ENCODE data around the gene TSC1.

TSC1 gene

DNA sequence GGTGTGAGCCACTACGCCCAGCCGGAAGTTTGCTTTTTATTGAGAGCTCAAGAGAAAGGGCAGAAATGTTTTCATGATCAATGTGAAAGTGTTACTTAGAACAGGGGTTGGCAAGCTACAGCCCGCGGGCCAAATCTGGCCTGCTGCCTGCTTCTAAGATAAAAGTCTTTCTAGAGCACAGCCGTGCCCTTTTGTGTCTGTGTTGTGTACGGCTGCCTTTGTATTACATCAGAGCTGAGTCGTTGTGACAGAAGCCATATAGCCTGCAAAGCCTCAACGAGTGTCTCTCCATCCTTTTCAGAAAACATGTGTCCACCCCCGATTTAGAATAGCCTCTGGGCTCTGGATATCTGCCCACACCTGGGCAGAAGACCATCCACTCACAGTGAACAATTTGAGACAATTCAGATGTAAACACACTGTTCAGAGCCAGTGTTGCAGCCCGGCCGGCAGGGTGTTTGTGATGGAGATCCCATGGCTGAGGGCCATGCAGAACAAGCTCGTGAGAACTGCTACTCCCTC is 95.2 kb downstream of the TSC1 start:
- no peak for TF ChIP-seq EZH2phosphoT487 (IDR thresholded peaks at IDR 0.05; ENCODE audit: borderline replicate concordance)
- TF ChIP-seq, protein P1, sequence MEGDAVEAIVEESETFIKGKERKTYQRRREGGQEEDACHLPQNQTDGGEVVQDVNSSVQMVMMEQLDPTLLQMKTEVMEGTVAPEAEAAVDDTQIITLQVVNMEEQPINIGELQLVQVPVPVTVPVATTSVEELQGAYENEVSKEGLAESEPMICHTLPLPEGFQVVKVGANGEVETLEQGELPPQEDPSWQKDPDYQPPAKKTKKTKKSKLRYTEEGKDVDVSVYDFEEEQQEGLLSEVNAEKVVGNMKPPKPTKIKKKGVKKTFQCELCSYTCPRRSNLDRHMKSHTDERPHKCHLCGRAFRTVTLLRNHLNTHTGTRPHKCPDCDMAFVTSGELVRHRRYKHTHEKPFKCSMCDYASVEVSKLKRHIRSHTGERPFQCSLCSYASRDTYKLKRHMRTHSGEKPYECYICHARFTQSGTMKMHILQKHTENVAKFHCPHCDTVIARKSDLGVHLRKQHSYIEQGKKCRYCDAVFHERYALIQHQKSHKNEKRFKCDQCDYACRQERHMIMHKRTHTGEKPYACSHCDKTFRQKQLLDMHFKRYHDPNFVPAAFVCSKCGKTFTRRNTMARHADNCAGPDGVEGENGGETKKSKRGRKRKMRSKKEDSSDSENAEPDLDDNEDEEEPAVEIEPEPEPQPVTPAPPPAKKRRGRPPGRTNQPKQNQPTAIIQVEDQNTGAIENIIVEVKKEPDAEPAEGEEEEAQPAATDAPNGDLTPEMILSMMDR (conservative IDR thresholded peaks at IDR 0.05; ENCODE audit: low read length): no peak
- no peaks in the 10 kb centered on the region for H3F3A ChIP-seq (ENCODE audit: low read depth)
- no peaks in the 10 kb centered on the region for H3K79me2 ChIP-seq (ENCODE audit: insufficient read depth, low read length)
- no peaks in the 10 kb centered on the region for H3K36me3 ChIP-seq (ENCODE audit: insufficient read depth, low read length)
- H4K20me1 ChIP-seq (ENCODE audit: insufficient read depth, low read length, poor library complexity, severe bottlenecking): no peaks in the 10 kb centered on the region
- no peaks in the 10 kb centered on the region for H3K9me3 ChIP-seq (ENCODE audit: insufficient read depth, low read depth, low read length)
- peaks cover 32% of the 10 kb centered on the region for H3K4me1 ChIP-seq (ENCODE audit: insufficient read depth, low read length, poor library complexity, severe bottlenecking)
- no peaks in the 10 kb centered on the region for H3K9me2 ChIP-seq (replicated peaks; ENCODE audit: low read depth, low read length)
- H3K27me3 ChIP-seq (ENCODE audit: insufficient read depth, low read length, poor library complexity, severe bottlenecking): no peaks in the 10 kb centered on the region
- H2AFZ ChIP-seq (ENCODE audit: low read length): no peak overlapping the region; the same call in 1 of the 2 replicates
- H3K9ac ChIP-seq (ENCODE audit: low read depth, low read length, poor library complexity, severe bottlenecking): no peak overlapping the region
- H3K4me3 ChIP-seq (ENCODE audit: low read length, poor library complexity, severe bottlenecking): no peak overlapping the region
- H3K4me2 ChIP-seq (ENCODE audit: low read depth, low read length, poor library complexity, severe bottlenecking): no peak overlapping the region

DNA sequence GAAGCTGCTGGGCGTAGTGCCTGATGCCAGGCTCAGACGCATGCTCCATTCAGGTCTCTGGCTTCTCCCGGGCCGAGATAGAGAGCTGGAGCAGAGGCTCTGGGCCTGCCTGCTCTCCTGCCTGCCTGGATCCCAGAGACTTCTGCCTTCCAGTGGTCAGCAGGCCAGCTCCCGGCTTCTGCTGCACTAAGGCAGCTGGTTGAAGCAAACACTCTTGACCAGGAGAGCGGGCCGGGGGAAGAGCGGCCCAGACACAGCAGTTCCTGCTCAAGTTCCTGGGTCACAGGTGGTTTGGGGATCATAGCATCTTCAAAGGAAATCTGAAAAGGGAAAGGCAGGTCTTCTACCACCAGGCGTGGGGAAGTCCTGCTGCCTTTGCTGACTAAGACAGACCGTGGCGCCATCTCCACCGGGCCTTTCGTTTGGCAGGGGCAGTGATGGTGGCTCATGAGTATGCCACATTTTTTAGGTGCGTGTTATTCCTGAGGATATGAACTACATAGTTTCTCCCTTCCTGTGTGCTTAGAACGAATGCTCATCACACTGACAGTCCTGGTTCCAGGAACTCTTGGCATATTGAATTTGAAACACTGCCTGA is 97.4 kb downstream of the TSC1 start:
- H2AFZ ChIP-seq (ENCODE audit: low read length): no peak overlapping the region
- H3F3A ChIP-seq (ENCODE audit: low read depth): no peaks in the 10 kb centered on the region
- no peaks in the 10 kb centered on the region for H3K36me3 ChIP-seq (ENCODE audit: insufficient read depth, low read length)
- no peaks in the 10 kb centered on the region for H3K27me3 ChIP-seq (ENCODE audit: insufficient read depth, low read length, poor library complexity, severe bottlenecking)
- no peak overlapping the region for H3K4me3 ChIP-seq (ENCODE audit: low read length, poor library complexity, severe bottlenecking)
- H3K4me2 ChIP-seq (ENCODE audit: low read depth, low read length, poor library complexity, severe bottlenecking): no peak overlapping the region
- no peaks in the 10 kb centered on the region for H4K20me1 ChIP-seq (ENCODE audit: insufficient read depth, low read length, poor library complexity, severe bottlenecking)
- H3K9ac ChIP-seq (ENCODE audit: low read depth, low read length, poor library complexity, severe bottlenecking): no peak overlapping the region
- no peaks in the 10 kb centered on the region for H3K79me2 ChIP-seq (ENCODE audit: insufficient read depth, low read length)
- peaks cover 32% of the 10 kb centered on the region for H3K4me1 ChIP-seq (ENCODE audit: insufficient read depth, low read length, poor library complexity, severe bottlenecking)
- no peaks in the 10 kb centered on the region for H3K9me3 ChIP-seq (ENCODE audit: insufficient read depth, low read depth, low read length)
- H3K9me2 ChIP-seq (replicated peaks; ENCODE audit: low read depth, low read length): no peaks in the 10 kb centered on the region
- TF ChIP-seq, protein P1 (conservative IDR thresholded peaks at IDR 0.05; ENCODE audit: low read length): no peak
- no peak for TF ChIP-seq EZH2phosphoT487 (IDR thresholded peaks at IDR 0.05; ENCODE audit: borderline replicate concordance)

DNA sequence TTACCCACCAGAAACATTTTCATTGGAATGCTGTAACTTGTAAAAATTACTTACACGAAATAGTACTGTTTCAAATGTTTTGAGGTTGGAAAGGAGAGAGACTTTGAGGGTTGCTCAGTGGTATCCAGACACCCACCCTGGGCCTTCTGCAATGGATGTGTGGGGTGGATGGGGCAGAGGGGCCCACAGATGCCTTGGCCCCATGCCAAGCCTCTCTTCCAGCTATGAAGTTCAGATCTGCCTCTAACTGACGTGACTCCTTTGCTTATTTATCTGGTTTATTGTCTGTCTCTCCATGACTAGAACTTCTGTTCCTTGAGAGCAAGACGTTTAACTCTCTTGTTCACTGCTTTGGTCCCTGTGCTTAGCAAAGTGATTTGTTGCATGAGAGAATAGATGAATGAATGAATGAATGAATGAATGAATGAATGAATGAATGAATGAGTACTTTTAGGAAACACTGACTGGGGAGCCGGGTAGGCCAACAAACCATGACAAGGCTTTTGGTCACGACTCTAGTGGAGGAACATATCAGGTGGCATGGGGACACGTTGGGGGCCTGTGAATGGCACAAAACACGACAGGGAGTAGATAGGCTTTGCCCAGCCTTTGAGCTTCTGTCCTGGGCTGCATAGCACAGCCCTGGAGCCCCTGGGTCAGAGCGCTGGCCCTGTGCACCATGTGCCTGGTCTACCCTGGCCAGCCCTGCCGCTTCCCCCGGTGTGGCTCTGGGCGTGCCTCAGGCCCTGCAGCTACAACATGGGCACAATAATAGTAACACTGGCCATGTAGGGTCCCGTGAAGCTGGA is 98.1 kb downstream of the TSC1 start:
- no peak overlapping the region for H3K4me3 ChIP-seq (ENCODE audit: low read length, poor library complexity, severe bottlenecking)
- H3K9me2 ChIP-seq (replicated peaks; ENCODE audit: low read depth, low read length): no peaks in the 10 kb centered on the region
- H3K9ac ChIP-seq (ENCODE audit: low read depth, low read length, poor library complexity, severe bottlenecking): no peak overlapping the region
- peaks cover 25% of the 10 kb centered on the region for H3K4me1 ChIP-seq (ENCODE audit: insufficient read depth, low read length, poor library complexity, severe bottlenecking)
- TF ChIP-seq, protein P1 (conservative IDR thresholded peaks at IDR 0.05; ENCODE audit: low read length): no peak
- TF ChIP-seq EZH2phosphoT487 (IDR thresholded peaks at IDR 0.05; ENCODE audit: borderline replicate concordance): no peak
- H3K27me3 ChIP-seq (ENCODE audit: insufficient read depth, low read length, poor library complexity, severe bottlenecking): no peaks in the 10 kb centered on the region
- no peaks in the 10 kb centered on the region for H3K79me2 ChIP-seq (ENCODE audit: insufficient read depth, low read length)
- no peaks in the 10 kb centered on the region for H3F3A ChIP-seq (ENCODE audit: low read depth)
- H3K9me3 ChIP-seq (ENCODE audit: insufficient read depth, low read depth, low read length): no peaks in the 10 kb centered on the region
- no peaks in the 10 kb centered on the region for H4K20me1 ChIP-seq (ENCODE audit: insufficient read depth, low read length, poor library complexity, severe bottlenecking)
- no peaks in the 10 kb centered on the region for H3K36me3 ChIP-seq (ENCODE audit: insufficient read depth, low read length)
- no peak overlapping the region for H3K4me2 ChIP-seq (ENCODE audit: low read depth, low read length, poor library complexity, severe bottlenecking)
- no peak overlapping the region for H2AFZ ChIP-seq (ENCODE audit: low read length)
